ENCODE measurements around the gene TMEM150B.

DNA sequence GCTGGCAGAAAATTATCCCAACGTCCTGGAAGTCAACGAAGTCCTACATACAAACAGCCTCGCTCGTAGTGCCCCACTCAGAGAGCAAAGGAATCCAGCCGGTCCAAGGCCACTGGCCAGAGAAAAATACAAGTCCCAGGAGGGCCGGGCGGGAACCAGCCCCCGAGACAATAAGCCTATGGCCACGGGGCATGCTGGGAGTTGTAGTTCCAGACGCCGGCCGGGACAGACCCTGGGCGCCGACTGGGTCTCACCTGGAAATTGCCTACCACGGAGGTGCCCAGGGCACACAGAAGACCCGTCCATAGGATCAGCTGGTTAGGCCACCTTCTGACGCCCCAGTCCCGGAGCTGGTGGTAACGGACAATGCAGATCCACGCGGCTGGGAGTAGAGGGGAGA lies 5.4 kb downstream of the TMEM150B start:
- TF ChIP-seq CTCF (conservative IDR thresholded peaks at IDR 0.05; ENCODE audit: low read depth, low read length) (no peak), EZH2phosphoT487 (IDR thresholded peaks at IDR 0.05; ENCODE audit: borderline replicate concordance, low read length) (no peak), EZH2 (IDR thresholded peaks at IDR 0.05; ENCODE audit: low read length, unreplicated experiment) (no peak)

All from PC-3 (cell line).